Neuronal stem cell (in vitro differentiated cells): ENCODE results near the gene PKNOX2.

Source experiments
- DNase-seq: peaks from one replicate; pipeline ENCODE4 v3.0.0-alpha.2; 2013; ENCODE audit warnings: low spot score
- H2AFZ ChIP-seq: one replicate; pipeline ENCODE4 v1.6.1; 2013; ENCODE audit warnings: mild to moderate bottlenecking, low read length, inconsistent platforms
- H2AK5ac ChIP-seq: 2 replicates; pipeline ENCODE4 v1.6.1; 2013; ENCODE audit warnings: low read depth, mild to moderate bottlenecking, inconsistent platforms, low read length, moderate library complexity, mixed read lengths
- H2BK120ac ChIP-seq: 2 replicates; pipeline ENCODE4 v1.6.1; 2013; ENCODE audit warnings: low read depth, mild to moderate bottlenecking, inconsistent platforms, low read length, moderate library complexity, mixed read lengths
- H2BK12ac ChIP-seq: one replicate; pipeline ENCODE4 v1.6.1; 2013; ENCODE audit warnings: low read length, inconsistent platforms
- H2BK15ac ChIP-seq: 2 replicates; pipeline ENCODE4 v1.6.1; 2013; ENCODE audit warnings: mild to moderate bottlenecking, low read length, inconsistent platforms, mixed read lengths
- H2BK5ac ChIP-seq: one replicate; pipeline ENCODE4 v1.6.1; 2013; ENCODE audit warnings: inconsistent platforms, mild to moderate bottlenecking, low read length, moderate library complexity
- H3K14ac ChIP-seq: one replicate; pipeline ENCODE4 v1.6.1; 2013; ENCODE audit warnings: low read length, inconsistent platforms
- H3K18ac ChIP-seq: 2 replicates; pipeline ENCODE4 v1.6.1; 2013; ENCODE audit warnings: low read length, inconsistent platforms
- H3K23ac ChIP-seq: 2 replicates; pipeline ENCODE4 v1.6.1; 2013; ENCODE audit warnings: low read depth, mild to moderate bottlenecking, mixed read lengths, low read length, inconsistent platforms; ENCODE audit not compliant: poor library complexity
- H3K27ac ChIP-seq: replicated peaks from 3 replicates; pipeline ENCODE4 v1.5.1; 2013; ENCODE audit warnings: low read length, inconsistent platforms
- H3K27me3 ChIP-seq, 3 experiments: 2 replicates each; pipeline ENCODE4 v1.6.1; 2013; ENCODE audit warnings: low read length in 3 of 3, mild to moderate bottlenecking in 2 of 3, inconsistent platforms in 1 of 3, low read depth in 1 of 3, mixed read lengths in 1 of 3, moderate library complexity in 1 of 3; ENCODE audit not compliant: control insufficient read depth in 3 of 3, insufficient read depth in 3 of 3
- H3K36me3 ChIP-seq, 2 donors: replicated peaks in 1 of 2; 2 replicates each; pipeline ENCODE4 v1.6.1; 2013; ENCODE audit warnings: low read length in 2 of 2; ENCODE audit not compliant: control insufficient read depth in 2 of 2, insufficient read depth in 2 of 2
- H3K4ac ChIP-seq: 2 replicates; pipeline ENCODE4 v1.6.1; 2013; ENCODE audit warnings: inconsistent platforms, mild to moderate bottlenecking, low read length, moderate library complexity
- H3K4me1 ChIP-seq, 2 donors: 1 replicate in 1 of 2; 2 replicates in 1 of 2; pipeline ENCODE4 v1.6.1; 2013; ENCODE audit warnings: low read length in 2 of 2, low read depth in 1 of 2; ENCODE audit not compliant: control insufficient read depth in 2 of 2, insufficient read depth in 1 of 2
- H3K4me2 ChIP-seq: one replicate; pipeline ENCODE4 v1.6.1; 2013; ENCODE audit warnings: mild to moderate bottlenecking, low read length, inconsistent platforms; ENCODE audit not compliant: insufficient read depth, poor library complexity, severe bottlenecking
- H3K4me3 ChIP-seq, 2 donors: 2 replicates each; pipeline ENCODE4 v1.5.1; 2013; ENCODE audit warnings: low read length in 2 of 2, mild to moderate bottlenecking in 2 of 2, inconsistent platforms in 1 of 2, moderate library complexity in 1 of 2
- H3K79me1 ChIP-seq: one replicate; pipeline ENCODE4 v1.6.1; 2013; ENCODE audit warnings: low read depth, mild to moderate bottlenecking, inconsistent platforms, low read length, moderate library complexity
- H3K9ac ChIP-seq: one replicate; pipeline ENCODE4 v1.6.1; 2013; ENCODE audit warnings: mild to moderate bottlenecking, low read depth, low read length, inconsistent platforms; ENCODE audit not compliant: poor library complexity
- H3K9me3 ChIP-seq, 2 donors: replicated peaks in 1 of 2; 2 replicates each; pipeline versions ENCODE3 to v1.6.1; 2013; ENCODE audit warnings: low read length in 2 of 2, mild to moderate bottlenecking in 2 of 2, inconsistent platforms in 1 of 2, low read depth in 1 of 2, mixed read lengths in 1 of 2, moderate library complexity in 1 of 2; ENCODE audit not compliant: control insufficient read depth in 2 of 2, insufficient read depth in 1 of 2
- H4K8ac ChIP-seq: one replicate; pipeline ENCODE4 v1.6.1; 2013; ENCODE audit warnings: low read depth, mild to moderate bottlenecking, inconsistent platforms, low read length, moderate library complexity
- H4K91ac ChIP-seq: one replicate; pipeline ENCODE4 v1.6.1; 2013; ENCODE audit warnings: low read length, low read depth, mild to moderate bottlenecking, inconsistent platforms; ENCODE audit not compliant: poor library complexity
- WGBS, 2 donors: extraction: QIAGEN DNeasy Blood & Tissue Kit; methylation state at CpG; one replicate each; pipeline ENCODE4 v1.1.7; 2013; ENCODE audit warnings: missing lambda C conversion rate in 2 of 2, mixed read lengths in 1 of 2; ENCODE audit not compliant: insufficient read length in 2 of 2, insufficient replicate concordance in 1 of 2; ENCODE audit errors: extremely low coverage in 2 of 2; 5-methylcytosine and 5-hydroxymethylcytosine counted together

PKNOX2 gene

DNA sequence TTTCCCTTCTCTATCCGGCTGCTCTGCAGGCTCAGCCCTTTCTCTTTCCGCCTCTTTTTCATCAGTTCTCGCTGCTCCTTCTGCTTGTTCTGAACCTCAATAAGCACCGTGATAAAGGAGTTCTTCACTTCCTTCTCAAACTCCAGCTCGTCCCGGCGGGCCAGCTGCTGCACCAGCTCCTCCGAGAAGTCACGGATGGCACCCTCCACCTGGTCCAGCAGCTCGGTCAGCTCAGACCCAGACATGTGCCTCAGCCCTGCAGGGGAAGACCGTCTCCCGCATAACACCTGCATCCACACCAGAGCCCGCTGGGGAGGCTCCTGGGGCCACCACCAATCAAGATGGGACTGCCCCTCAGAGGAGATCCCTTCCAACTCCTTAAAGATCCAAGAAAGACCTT is 291.3 kb downstream of the PKNOX2 start:
- H3K4me2 ChIP-seq = no peak overlapping the region
- no CpG with 5 or more reads among the region's 13 CpGs for WGBS, 2 donors
- H3K18ac ChIP-seq = no peak overlapping the region

DNA sequence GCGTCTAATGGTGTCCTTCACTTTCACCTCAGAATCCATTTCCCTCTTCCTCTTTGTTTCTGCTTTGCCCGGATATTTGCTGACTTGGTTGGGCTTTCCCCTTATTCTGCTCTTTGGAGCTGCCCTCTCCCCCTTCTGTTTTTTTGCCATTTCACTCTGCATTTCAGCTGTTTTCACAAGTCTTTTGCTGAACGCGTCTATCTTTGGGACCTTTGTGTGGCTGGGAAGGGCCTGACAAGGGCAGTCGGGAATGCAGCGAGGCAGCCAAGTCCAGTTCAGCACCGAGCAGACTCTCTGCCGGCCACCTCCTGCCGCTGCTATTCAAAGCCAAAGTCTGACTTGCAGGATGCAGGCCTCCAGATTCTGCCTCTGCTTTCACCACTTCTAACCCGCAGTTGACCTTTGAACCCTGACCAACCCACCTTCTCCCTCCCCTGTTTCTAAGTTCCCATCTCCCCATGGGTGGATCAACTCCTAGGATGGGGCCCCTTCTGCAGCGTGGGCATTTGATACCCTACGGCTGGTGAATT is 293.3 kb downstream of the PKNOX2 start:
- no peak overlapping the region for H3K23ac ChIP-seq
- H3K27me3 ChIP-seq = no peaks in the 10 kb centered on the region
- H2BK12ac ChIP-seq = no peak overlapping the region
- H3K4ac ChIP-seq = no peak overlapping the region
- peaks cover 12 to 66% of the 10 kb centered on the region in 2 donors for H3K36me3 ChIP-seq
- H3K4me1 ChIP-seq = peaks cover 5 to 10% of the 10 kb centered on the region in 2 donors
- no peaks in the 10 kb centered on the region for H3K79me1 ChIP-seq
- H4K91ac ChIP-seq = no peak overlapping the region
- H3K27ac ChIP-seq = no peak overlapping the region
- DNase-seq = no peak
- peak overlapping the region; percentile 79 for H2AFZ ChIP-seq
- H3K18ac ChIP-seq = no peak overlapping the region
- H3K4me2 ChIP-seq = no peak overlapping the region
- no CpG with 5 or more reads among the region's 12 CpGs for WGBS, 2 donors
- H3K4me3 ChIP-seq = no peak overlapping the region
- no peak overlapping the region for H2BK15ac ChIP-seq
- H3K9ac ChIP-seq = no peak overlapping the region
- H2BK120ac ChIP-seq = no peak overlapping the region
- no peaks in the 10 kb centered on the region for H3K9me3 ChIP-seq
- no peak overlapping the region for H4K8ac ChIP-seq
- no peak overlapping the region for H2BK5ac ChIP-seq
- no peak overlapping the region for H2AK5ac ChIP-seq
- H3K14ac ChIP-seq = no peak overlapping the region

More for the DNA sequence above, 291.3 kb downstream of the PKNOX2 start:
- Histone ChIP-seq H3K27me3 (no peaks in the 10 kb centered on the region), H4K91ac (no peak overlapping the region), H3K4me3 (no peak overlapping the region), H4K8ac (no peak overlapping the region), H2BK120ac (no peak overlapping the region), H3K4me1 (peaks cover 13 to 26% of the 10 kb centered on the region in 2 donors), H3K9ac (no peak overlapping the region), H3K36me3 (peaks cover 12 to 47% of the 10 kb centered on the region in 2 donors), H3K79me1 (no peaks in the 10 kb centered on the region), H2AK5ac (no peak overlapping the region), H2AFZ (no peak overlapping the region), H2BK5ac (no peak overlapping the region), H3K27ac (no peak overlapping the region), H3K23ac (no peak overlapping the region), H3K9me3 (no peaks in the 10 kb centered on the region), H3K14ac (no peak overlapping the region), H2BK12ac (no peak overlapping the region), H2BK15ac (no peak overlapping the region), H3K4ac (no peak overlapping the region)
- DNase-seq = no peak

- H4K91ac ChIP-seq = no peak overlapping the region
- H2BK12ac ChIP-seq = no peak overlapping the region
- H3K23ac ChIP-seq = no peak overlapping the region
- H2BK15ac ChIP-seq = no peak overlapping the region
- no peaks in the 10 kb centered on the region for H3K9me3 ChIP-seq
- H3K79me1 ChIP-seq = no peaks in the 10 kb centered on the region
- H3K27ac ChIP-seq = no peak overlapping the region
- H3K18ac ChIP-seq = no peak overlapping the region
- no CpG with 5 or more reads among the region's 6 CpGs for WGBS, 2 donors
- H4K8ac ChIP-seq = no peak overlapping the region
- no peak overlapping the region for H3K14ac ChIP-seq
- H2BK120ac ChIP-seq = no peak overlapping the region
- H3K36me3 ChIP-seq = peaks cover 12 to 73% of the 10 kb centered on the region in 2 donors
- no peak overlapping the region for H3K9ac ChIP-seq
- H2AK5ac ChIP-seq = no peak overlapping the region
- H3K4me2 ChIP-seq = no peak overlapping the region
- no peak overlapping the region for H3K4ac ChIP-seq
- peaks cover 8 to 16% of the 10 kb centered on the region in 2 donors for H3K4me1 ChIP-seq
- H2BK5ac ChIP-seq = no peak overlapping the region
- H2AFZ ChIP-seq = no peak overlapping the region
- no peak for DNase-seq
- no peak overlapping the region for H3K4me3 ChIP-seq
- H3K27me3 ChIP-seq = no peaks in the 10 kb centered on the region
These were observed 295.7 kb downstream of the PKNOX2 start for GRCh38 chr11:125460275-125460674.

DNA sequence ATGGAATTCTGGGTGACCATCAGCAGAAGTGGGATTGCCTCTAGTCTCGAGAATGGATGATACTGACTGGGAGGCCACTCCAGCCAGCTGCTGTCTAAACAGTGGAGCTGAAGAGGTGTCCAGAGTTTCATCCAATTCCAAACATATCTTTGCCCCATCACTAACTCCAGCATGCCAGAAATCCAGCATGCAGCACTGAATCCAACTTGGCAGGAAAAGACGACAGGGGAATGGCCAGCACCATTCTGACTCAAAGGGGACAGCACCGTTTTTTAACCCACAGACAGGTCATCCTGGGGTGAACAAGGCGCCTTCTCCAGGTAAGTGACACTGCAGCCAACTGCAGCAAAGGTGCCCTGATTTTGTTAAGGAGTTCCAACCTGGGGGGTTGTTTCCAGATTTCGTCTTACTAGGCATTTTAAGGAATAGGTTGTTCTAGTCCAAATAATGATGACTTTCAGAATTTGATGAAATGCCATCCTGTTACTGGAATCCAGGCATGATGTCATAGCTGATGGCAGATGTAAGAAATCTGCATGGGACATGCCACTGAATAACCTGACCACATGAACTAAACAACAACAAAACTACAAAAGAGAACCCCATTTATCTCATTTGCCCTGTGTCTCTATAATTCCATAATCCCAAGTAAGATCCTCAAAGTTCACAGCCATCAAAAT is 299.2 kb downstream of the PKNOX2 start:
- no CpG with 5 or more reads among the region's 5 CpGs for WGBS, 2 donors
- H2BK12ac ChIP-seq = no peak overlapping the region
- H3K9me3 ChIP-seq = no peaks in the 10 kb centered on the region

More for the DNA sequence above, 299.2 kb downstream of the PKNOX2 start:
- no peak overlapping the region for H2BK120ac ChIP-seq
- no peak overlapping the region for H3K9ac ChIP-seq
- H3K23ac ChIP-seq = no peak overlapping the region
- H2BK15ac ChIP-seq = no peak overlapping the region
- no peak overlapping the region for H3K4me3 ChIP-seq
- H3K4ac ChIP-seq = no peak overlapping the region
- no peak overlapping the region for H3K18ac ChIP-seq
- no peak overlapping the region for H2AK5ac ChIP-seq
- H3K36me3 ChIP-seq = peaks cover 8 to 78% of the 10 kb centered on the region in 2 donors
- DNase-seq = no peak
- H3K79me1 ChIP-seq = no peaks in the 10 kb centered on the region
- no peak overlapping the region for H3K14ac ChIP-seq
- H4K8ac ChIP-seq = no peak overlapping the region
- peaks cover 5 to 11% of the 10 kb centered on the region in 2 donors for H3K4me1 ChIP-seq
- no peak overlapping the region for H2BK5ac ChIP-seq
- H3K27me3 ChIP-seq = no peaks in the 10 kb centered on the region
- no peak overlapping the region for H3K27ac ChIP-seq
- H2AFZ ChIP-seq = no peak overlapping the region
- H4K91ac ChIP-seq = no peak overlapping the region
- no peak overlapping the region for H3K4me2 ChIP-seq
